ENCODE data around the gene NLRP1. TPM values are rescaled to one million over a fixed set of nuclear protein-coding genes. Genes with fewer than 3 reads are reported as not detected.

NLRP1 gene
- total and polyA plus RNA-seq, 2 donors (not counting 3 experiments of a cell fraction or from before 2014, with no cell fraction given), result 43.8 to 53.9 TPM

DNA sequence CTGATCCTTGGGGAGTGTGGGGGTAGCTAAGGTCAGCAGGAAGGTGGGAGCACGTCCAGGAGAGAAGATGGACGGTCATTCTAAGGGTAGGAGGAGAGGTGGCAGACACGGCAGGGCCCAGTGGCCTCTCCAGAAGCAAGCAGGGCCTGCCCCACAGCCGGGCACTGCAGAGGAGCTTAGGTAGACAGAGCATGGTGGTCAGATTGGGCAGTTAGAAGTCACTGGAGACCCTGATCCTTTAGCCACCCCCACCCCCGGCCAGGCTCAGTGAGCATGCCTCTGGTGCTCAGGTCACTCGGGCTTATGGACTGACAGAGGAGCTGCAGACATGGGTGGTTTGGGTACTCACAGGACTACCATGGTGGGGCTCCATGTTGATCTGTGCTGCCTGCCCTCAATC lies 26.3 kb downstream of the NLRP1 start:
- CTCF ChIA-PET, result interaction anchor here (0.7 to 1.5 kb wide), 4 partner anchors 8 to 878 kb away, joined by 3 to 6 read pairs (median 4); partner anchors contain the start of gene NLRP1

More for the DNA sequence above, 26.3 kb downstream of the NLRP1 start:
- no peak for FAIRE-seq
- no peak for TF ChIP-seq POLR2AphosphoS5 (IDR thresholded peaks at IDR 0.05; ENCODE audit: insufficient read depth, low read depth, low read length)
- no peak for TF ChIP-seq EZH2 (IDR thresholded peaks at IDR 0.05; ENCODE audit: borderline replicate concordance, low read depth, low read length, severe bottlenecking)
- no peak for TF ChIP-seq JUN (IDR thresholded peaks at IDR 0.05; ENCODE audit: borderline replicate concordance, insufficient read depth, insufficient read length, low read depth)
- no peak for TF ChIP-seq POLR2A (IDR thresholded peaks at IDR 0.05; ENCODE audit: low read depth, low read length)
- TF ChIP-seq, protein P1, sequence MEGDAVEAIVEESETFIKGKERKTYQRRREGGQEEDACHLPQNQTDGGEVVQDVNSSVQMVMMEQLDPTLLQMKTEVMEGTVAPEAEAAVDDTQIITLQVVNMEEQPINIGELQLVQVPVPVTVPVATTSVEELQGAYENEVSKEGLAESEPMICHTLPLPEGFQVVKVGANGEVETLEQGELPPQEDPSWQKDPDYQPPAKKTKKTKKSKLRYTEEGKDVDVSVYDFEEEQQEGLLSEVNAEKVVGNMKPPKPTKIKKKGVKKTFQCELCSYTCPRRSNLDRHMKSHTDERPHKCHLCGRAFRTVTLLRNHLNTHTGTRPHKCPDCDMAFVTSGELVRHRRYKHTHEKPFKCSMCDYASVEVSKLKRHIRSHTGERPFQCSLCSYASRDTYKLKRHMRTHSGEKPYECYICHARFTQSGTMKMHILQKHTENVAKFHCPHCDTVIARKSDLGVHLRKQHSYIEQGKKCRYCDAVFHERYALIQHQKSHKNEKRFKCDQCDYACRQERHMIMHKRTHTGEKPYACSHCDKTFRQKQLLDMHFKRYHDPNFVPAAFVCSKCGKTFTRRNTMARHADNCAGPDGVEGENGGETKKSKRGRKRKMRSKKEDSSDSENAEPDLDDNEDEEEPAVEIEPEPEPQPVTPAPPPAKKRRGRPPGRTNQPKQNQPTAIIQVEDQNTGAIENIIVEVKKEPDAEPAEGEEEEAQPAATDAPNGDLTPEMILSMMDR (IDR thresholded peaks at IDR 0.05; ENCODE audit: extremely low read depth in 1 of 2, insufficient read depth in 1 of 2, low read depth in 1 of 2, low read length in 2 of 2), result no peak
- no peak for TF ChIP-seq MYC (IDR thresholded peaks at IDR 0.05; ENCODE audit: low read depth, low read length)
- TF ChIP-seq GATA2 (IDR thresholded peaks at IDR 0.05; ENCODE audit: insufficient read depth, insufficient read length, low read depth, low read length), result no peak
- TF ChIP-seq FOS (IDR thresholded peaks at IDR 0.05; ENCODE audit: borderline replicate concordance, insufficient read depth, low read length), result no peak
- TF ChIP-seq, protein P2, sequence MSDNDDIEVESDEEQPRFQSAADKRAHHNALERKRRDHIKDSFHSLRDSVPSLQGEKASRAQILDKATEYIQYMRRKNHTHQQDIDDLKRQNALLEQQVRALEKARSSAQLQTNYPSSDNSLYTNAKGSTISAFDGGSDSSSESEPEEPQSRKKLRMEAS (IDR thresholded peaks at IDR 0.05; ENCODE audit: insufficient read depth, insufficient read length), result no peak
- Histone ChIP-seq H3K9me1 (replicated peaks; ENCODE audit: control insufficient read depth, extremely low read depth, insufficient read depth, low read length) (no peaks in the 10 kb centered on the region), H3K4me2 (ENCODE audit: insufficient read depth, low read length) (no peak overlapping the region), H3K79me2 (ENCODE audit: control insufficient read depth, insufficient read depth, low read length) (peaks cover 33% of the 10 kb centered on the region), H3K9ac (replicated peaks; ENCODE audit: extremely low read depth, insufficient read depth, low read length) (no peak overlapping the region), H3K4me1 (ENCODE audit: control insufficient read depth, extremely low read depth, insufficient read depth, low read length) (peaks cover 5% of the 10 kb centered on the region), H3K9me3 (replicated peaks; ENCODE audit: control insufficient read depth, insufficient read depth, low read length) (no peaks in the 10 kb centered on the region), H3K36me3 (ENCODE audit: control insufficient read depth in 2 of 2, extremely low read depth in 1 of 2, insufficient read depth in 2 of 2, low read length in 2 of 2) (peaks cover 10 to 41% of the 10 kb centered on the region in 2 experiments), H3K27ac (ENCODE audit: insufficient read depth, low read depth, low read length) (no peak overlapping the region), H2AFZ (ENCODE audit: low read depth, low read length) (no peak overlapping the region), H3K4me3 (replicated peaks in 1 of 3; ENCODE audit: insufficient read depth in 1 of 3, low read depth in 1 of 3, low read length in 3 of 3) (no peak overlapping the region), H3K27me3 (ENCODE audit: control insufficient read depth in 2 of 2, insufficient read depth in 2 of 2, low read length in 2 of 2) (no peaks in the 10 kb centered on the region), H4K20me1 (replicated peaks; ENCODE audit: control insufficient read depth, extremely low read depth, insufficient read depth, low read length) (no peaks in the 10 kb centered on the region)
- POLR2A ChIA-PET, result no interaction called here
- dilution Hi-C loops (cut with MboI; ENCODE audit: extremely low pct_ligation_motif_present, low sequenced_read_pairs) (no loop called here), intact Hi-C loops (cut with micrococcal nuclease) (no loop called here)
- no peak for DNase-seq (ENCODE audit: low read depth, low spot score)
- no TSS peak for BruUV-seq (replicated peaks)

Data from endothelial cell of umbilical vein (primary cell).